Stimulated activated naive CD4-positive, alpha-beta T cell treated with Interleukin-2 at 50 U/mL for 16 hours (primary cell): ENCODE results near the gene PEX14.

ENCODE experiments used
- DNase-seq: peaks from one replicate; lab custom pipeline; 2025; lab: John Stamatoyannopoulos, UW

Gene PEX14

DNA sequence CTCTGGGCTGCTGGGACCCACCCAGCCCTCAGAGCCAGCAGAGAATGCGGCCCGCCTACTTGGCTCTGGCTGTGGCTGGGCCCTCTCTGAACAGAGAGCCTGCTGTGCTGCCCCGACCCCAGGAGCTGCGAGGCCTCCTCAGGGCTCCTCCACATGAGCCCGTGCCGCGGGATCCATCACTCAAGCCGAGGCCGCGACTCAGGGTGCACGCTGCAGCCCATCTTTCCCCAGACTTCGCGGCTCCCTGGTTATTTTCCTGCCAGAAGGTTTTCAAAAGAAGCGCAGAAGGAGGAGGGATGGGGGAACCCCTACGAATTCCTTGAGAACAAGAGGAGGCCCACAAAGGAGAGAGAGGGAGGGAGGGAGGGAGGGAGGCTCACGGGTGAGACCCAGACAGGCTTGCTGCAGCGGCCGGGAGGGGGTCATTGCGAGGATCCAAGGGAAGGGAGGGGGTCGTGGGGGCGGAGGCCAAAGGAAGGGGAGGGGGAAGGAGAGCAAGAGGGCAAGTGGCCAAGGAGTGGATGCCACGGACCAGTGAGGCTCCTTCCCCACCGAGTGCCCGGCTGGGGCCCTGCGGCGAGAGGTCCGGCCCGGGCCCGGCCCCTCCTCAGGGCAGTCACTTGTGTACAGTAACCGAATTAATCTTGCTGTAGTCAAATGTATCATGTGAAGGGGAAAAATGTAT, 174.9 kb downstream of the PEX14 start:
- DNase-seq, result no peak

GRCh38 chr1:10650556-10651388, 176.0 kb downstream of the PEX14 start:
- no peak for DNase-seq

GRCh38 chr1:10651389-10651766, 176.6 kb downstream of the PEX14 start:
- DNase-seq, result no peak

DNA sequence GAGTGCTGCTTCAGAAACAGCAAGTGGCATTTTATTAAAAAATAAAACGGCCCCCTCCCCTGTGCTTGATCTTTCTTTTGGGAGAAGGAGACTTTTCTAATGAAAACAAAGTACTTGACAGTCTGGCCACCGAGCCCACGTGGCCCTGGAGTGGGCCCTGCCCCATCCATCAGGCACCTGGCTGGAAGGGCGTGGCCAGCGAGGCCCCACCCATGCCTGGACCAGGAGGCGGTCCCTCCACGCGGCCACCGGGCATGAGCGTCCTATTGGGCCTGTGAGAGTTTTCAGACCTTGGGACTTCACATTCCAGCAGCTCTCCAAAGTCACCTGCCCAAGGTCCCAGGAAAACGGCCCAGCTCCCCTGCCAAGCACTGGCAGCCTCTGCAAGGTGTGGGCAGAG, 177.0 kb downstream of the PEX14 start:
- DNase-seq, result no peak

DNA sequence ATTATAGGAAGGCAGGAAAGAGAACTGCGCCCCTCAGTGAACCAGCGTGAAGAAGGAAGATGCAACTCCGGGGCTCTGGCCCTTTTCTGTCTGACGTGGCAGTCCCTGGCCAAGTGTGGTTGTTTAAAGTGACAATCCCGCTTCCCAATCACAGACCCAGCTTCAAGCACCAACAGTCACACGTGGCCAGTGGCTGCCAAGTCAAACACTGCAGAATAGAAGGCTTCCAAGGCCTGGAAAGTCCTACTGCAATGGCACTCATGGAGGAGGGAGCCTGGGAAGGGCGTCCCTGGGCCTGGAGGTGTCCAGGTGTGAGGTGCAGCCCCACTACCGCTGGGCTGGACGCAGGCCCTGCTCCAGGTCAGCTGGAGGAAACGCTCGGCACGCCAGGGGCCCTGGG, 177.9 kb downstream of the PEX14 start:
- no peak for DNase-seq

DNA sequence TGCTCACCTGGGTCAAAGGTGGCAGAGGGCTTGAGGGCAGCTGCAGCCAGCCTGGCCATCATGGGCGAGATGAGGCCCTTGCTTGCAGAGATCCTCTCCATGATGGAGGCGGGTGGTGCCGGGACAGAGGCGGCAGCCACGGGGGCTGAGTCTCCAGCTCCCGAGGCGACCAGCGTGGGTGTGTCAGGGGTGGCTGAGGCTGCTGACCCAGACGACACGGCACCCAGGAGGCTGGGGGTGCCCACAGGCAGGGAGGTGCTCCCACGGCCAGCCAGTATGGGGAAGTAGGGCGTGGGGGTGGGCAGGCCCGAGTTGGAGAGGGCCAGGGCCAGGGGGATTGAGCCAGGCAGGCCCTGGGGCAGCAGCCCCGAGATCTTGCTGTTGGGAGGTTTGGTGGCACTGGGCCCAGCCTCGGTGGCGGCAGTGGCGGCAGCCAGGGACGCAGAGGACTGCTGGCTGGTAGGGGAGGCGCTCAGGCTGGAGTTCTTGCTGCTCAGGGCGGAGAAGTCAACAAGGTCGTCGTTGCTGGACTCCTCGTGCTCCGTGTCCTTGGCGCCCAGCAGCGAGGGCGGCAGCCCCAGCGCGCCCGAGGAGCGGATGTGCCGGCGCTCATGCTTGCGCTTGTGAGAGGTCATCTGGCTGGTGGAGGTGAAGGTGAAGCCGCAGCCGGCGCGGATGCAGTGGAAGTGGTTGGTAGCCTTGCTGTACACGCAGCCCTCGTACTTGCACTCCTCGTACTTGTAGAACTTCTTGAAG, 178.8 kb downstream of the PEX14 start:
- DNase-seq, result no peak

- no peak for DNase-seq
Observed at GRCh38 chr1:10655002-10655401, 180.3 kb downstream of the PEX14 start.

DNA sequence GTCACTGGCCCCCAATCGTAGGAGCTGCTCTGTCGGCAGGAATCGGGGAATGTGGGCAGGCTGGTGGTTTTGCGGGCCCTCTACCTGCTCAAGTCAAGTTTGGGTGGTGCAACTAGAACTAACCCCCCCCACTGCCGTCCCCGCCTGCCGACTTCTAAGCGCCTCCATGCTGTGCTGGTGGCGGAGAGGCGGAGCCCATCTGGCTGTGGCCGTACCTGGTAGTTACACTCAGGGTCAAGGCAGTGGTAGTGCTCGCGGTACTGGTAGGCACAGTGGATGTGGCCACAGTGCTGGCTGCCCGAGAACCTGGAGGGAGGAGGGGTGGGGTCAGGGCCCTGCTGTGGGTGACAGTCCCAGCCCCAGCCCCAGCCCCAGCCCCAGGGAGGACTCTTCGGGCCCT, 181.7 kb downstream of the PEX14 start:
- DNase-seq, result no peak

DNA sequence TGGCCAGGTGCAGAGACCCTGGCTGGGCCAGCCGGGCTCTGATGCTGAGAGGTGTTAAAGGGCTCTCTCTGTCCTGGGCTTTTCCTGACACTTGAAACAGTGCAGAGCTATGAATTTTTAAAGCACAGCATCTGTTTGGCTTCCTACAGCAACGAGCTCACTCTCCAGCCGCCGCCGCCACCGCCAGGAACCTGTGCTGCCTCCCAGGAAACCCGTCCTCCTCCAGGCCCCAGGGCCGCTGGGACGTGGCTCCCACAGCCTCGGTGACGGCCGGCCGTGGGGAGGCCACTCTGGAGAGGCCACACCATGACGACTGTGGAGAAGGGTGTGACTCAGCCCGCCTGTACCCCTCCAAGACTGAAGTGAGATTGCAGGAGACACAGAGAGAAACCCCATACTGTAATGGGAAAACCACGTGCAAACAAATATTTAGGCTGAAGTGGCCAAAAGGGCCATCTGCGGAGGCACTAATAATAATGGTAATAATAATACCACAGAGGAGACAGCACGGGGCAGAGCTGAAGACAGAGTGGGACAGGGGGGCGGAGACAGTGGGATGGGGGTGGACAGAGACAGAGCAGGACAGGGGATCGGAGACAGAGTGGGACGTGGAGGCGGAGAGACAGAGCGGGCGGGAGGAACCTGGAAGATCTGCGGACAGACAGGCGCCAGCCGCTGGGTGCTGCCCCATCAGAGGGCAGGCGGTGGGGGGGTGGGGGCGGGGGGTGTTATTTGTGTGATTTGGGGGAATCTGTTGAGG, 182.5 kb downstream of the PEX14 start:
- no peak for DNase-seq

DNA sequence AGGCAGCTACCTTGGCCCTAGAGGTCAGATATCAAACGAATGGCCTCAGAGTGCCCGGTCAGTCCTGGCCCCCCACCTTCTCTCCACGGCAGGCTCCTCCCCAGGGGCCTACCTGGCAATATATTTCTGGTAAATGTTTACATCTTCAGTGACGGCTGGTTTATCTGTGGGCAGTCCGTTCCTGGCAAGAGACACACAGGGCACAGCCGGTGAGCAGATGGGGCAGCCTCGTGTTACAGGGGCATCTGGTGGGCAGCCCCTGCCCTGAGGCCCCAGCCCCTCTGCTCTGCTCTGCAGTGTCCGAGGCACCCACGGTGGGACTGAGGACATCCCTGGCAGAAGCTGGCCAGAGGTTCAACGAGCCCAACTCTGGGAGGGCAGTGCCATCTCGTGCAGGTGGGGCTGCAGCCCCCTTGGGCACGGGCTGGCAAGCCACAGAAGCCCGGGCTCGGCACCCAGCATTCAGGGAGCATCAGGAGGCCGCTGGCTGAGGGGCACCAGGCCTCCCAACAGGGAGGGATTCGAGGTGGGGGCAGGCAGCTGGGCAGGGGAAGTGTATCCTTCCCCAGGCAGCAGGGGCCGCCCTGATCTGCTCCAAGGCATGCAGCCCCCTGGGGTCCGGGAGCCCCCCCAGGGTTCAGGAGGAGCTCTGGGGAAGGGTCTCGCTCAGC, 183.8 kb downstream of the PEX14 start:
- no peak for DNase-seq

- no peak for DNase-seq
Observed at GRCh38 chr1:10659218-10659617, 184.5 kb downstream of the PEX14 start.

- DNase-seq, result no peak
Observed at GRCh38 chr1:10659646-10660540, 185.1 kb downstream of the PEX14 start.

GRCh38 chr1:10661453-10661852, 186.7 kb downstream of the PEX14 start:
- DNase-seq, result no peak

- DNase-seq, result no peak
Observed at GRCh38 chr1:10662090-10662688, 187.4 kb downstream of the PEX14 start.

GRCh38 chr1:10662824-10663677, 188.3 kb downstream of the PEX14 start:
- no peak for DNase-seq

DNA sequence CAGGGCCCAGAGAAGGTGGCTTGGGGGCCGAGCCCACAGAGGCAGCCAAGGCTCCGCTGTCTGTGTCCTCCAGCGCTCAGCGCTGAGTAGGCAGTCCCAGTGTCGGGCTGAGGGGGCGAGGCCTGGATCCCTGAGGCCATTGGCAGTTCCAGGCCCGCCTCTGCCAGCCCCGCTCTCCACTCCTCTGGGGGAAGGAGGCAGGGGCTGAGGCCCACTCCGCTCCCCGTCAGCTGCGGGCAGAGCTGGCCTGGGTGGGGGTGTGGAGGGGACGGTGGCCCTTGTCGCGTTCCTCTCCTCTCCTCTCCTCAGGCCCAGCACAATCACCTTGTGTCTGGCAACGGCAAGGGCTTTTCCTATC, 188.9 kb downstream of the PEX14 start:
- no peak for DNase-seq

DNA sequence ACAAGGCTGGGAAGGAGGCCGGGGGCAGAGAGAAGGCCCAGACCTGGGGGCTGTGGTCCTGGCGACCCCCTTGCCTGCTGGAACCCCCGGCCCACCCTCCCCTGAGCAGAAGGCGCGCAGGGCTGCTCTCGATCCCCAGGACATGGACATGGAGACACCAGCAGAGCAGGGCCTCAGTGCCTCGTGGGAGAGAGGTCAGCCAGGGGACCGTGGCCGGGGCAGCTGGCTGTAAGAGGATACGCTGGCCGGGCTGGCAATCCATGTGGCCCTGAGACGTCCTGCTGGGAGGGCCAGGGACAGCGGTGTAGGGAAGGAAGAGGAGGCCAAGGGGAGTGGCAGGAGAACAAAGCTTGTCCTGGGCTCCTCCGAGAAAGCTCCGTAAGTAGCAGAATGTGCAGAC, 189.5 kb downstream of the PEX14 start:
- DNase-seq, result no peak

DNA sequence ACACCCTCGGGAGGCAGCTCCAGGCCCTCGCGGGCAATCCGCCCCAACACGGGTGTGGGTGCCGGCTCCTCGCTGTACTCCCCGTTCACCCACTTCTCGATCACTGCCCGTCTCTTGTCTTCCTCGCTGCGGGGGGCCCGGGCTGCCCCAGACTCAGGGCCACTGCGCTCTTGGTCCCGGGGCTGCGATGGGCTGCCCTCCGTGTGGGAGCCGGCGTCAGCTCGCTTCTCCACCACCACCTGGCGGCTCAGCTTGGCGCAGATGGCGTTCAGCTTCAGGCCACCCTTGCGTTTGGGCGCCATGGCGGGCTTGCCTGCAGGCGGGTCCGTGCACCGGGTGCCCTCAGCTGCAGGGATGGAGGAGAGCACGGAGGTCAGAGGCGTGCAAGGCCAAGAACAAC, 190.5 kb downstream of the PEX14 start:
- DNase-seq, result no peak
